Measurements from ENCODE around the gene LAMB2.

The LAMB2 gene

DNA sequence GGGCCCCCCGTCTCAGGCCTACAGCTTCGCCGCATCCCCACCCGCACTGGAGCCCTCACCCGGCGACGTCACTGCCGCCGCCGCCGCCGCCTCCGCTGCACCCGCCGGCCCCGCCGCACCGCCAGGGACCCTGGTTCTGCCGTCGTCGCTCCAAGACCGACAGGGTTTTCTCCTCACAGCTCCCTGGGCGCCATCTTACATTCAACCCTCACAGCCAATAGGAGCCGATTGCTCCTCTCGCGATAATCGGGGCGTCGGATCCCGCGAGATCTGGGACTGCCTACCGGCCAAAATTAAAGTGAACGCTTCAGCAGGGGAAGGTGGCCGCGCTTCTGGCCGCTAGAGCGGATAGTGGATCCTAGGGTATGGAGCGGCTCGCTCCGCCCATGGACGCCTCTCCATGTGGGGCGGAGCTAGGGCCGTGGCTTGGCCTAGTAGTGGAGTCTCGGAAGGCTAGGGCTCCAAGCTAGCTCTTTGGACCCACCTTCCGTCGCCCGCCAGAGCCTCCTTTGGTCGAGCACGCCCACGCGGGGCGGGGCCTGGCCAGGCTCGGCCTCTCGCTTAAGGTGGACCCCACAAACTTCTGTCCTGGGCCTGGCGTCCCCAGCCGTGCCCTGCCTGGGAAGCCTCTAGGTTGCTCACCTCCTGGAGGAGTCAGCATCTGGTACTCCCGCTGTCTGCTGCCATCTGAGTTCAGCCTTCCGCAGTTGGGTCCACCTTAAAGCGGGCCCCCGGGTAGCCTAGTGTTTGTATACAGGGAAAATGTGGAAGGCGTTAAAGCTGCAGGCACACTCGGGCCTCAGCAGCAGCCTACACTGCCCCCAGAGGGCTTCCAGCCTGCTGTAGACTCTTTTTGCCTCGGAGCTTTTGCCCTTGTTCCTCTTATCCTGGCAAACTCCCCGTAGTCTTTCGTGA lies 38.7 kb downstream of the LAMB2 start, which contains the start of gene QRICH1:
Gene QRICH1, minus strand, starts transcription at position 219 of the 915 bp plus-strand sequence. CDS start 17,054 bp downstream, outside the sequence.
- DNase-seq (ENCODE audit: low spot score): peak; percentile 94
- in situ Hi-C loops (cut with MboI; ENCODE audit: low pct_unique_long_range_greater_than_20kb, low sequenced_read_pairs, unreplicated experiment): no loop called here
- TF ChIP-seq CTCF (IDR thresholded peaks at IDR 0.05; ENCODE audit: extremely low read depth, insufficient read depth, missing control alignments): peak; percentile 59

DNA sequence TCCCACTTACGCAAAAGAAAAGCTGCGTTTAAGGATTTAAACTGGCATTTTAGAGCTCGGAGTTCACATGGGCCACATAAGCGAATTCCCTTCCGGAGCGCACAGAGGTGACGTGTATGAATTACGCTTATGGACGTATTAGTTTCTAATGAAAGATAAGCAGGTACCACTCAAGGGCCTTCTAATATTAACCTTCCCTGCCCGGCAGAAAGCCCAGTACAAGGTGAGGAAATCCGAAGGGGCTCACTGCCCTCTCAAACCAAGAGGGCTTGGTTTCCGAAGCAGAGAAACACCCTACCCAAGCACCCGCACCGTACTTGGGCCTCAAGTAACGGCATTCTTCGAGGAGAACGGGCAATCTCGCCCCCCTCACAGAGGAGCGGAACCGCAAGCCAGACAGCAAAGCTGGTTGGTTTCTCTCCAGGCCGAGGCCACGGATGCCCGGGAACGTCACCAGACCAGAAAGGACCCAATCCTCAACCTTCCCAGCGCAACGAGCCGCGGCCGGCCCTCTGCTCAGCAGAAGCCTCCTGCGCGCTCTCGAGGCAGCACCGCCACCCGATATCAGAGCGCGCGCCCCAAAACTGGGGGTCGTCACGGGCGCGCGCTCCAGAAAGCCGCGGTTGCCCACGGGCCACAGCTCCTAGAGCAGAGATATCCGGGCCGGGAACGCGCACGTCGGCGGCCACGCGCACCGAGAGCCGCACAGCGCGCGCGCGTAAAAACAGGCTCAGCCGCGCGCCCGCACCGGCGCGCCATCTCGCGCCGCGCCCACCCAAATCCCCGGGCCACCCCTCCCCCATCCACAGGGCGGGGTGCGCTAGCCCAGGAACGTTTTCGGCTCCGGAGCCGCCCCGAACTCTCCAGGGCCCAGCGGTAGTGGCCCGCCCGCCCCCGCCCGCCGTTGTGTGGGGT lies 39.7 kb downstream of the LAMB2 start:
- peak; percentile 86 for DNase-seq (ENCODE audit: low spot score)
- in situ Hi-C loops (cut with MboI; ENCODE audit: low pct_unique_long_range_greater_than_20kb, low sequenced_read_pairs, unreplicated experiment): no loop called here
- TF ChIP-seq CTCF (IDR thresholded peaks at IDR 0.05; ENCODE audit: extremely low read depth, insufficient read depth, missing control alignments): no peak

- in situ Hi-C loops (cut with MboI; ENCODE audit: low pct_unique_long_range_greater_than_20kb, low sequenced_read_pairs, unreplicated experiment): no loop called here
- no peak for TF ChIP-seq CTCF (IDR thresholded peaks at IDR 0.05; ENCODE audit: extremely low read depth, insufficient read depth, missing control alignments)
- no peak for DNase-seq (ENCODE audit: low spot score)
Measured at GRCh38 chr3:49081429-49081828, 51.4 kb downstream of the LAMB2 start.

DNA sequence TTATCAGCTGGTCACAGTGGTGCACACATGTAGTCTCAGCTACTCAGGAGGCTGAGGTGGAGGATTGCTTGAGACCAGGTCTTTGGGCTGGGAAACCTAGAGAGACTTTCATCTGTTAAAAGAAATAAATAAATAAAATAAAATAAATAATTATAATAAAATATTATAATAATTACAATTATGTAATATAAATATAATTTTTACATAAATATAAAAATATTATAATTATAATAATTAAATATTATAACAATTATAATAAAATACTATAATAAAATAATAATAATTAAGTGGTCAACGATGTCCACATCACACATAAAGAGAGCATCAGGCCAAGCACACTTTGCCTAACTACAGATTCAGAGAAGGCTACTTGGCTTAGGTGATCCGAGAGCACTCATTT lies 53.6 kb downstream of the LAMB2 start:
- TF ChIP-seq CTCF (IDR thresholded peaks at IDR 0.05; ENCODE audit: extremely low read depth, insufficient read depth, missing control alignments): no peak

DNA sequence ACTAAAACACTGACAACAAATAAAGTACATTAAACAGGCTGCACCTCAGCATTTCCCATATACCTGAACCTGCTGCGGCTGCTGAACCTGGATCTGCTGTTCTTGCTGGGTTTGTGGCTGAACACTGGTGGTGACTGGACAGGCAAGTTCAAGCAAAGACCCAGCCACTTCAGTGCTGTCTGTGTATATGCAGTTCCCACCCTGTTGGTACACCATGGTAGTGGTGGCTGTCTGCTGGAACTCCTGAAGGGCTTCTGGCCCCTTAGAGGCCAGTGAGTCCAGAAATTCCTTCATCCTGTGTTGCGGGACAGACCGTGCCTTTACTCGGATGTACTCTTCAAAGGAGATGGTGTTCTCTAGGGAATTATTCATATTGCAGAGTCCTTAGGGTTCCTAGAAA lies 56.2 kb downstream of the LAMB2 start:
- in situ Hi-C loops (cut with MboI; ENCODE audit: low pct_unique_long_range_greater_than_20kb, low sequenced_read_pairs, unreplicated experiment): no loop called here
- TF ChIP-seq CTCF (IDR thresholded peaks at IDR 0.05; ENCODE audit: extremely low read depth, insufficient read depth, missing control alignments): no peak
- no peak for DNase-seq (ENCODE audit: low spot score)

More for the DNA sequence above, 53.6 kb downstream of the LAMB2 start:
- in situ Hi-C loops (cut with MboI; ENCODE audit: low pct_unique_long_range_greater_than_20kb, low sequenced_read_pairs, unreplicated experiment): no loop called here
- no peak for DNase-seq (ENCODE audit: low spot score)

DNA sequence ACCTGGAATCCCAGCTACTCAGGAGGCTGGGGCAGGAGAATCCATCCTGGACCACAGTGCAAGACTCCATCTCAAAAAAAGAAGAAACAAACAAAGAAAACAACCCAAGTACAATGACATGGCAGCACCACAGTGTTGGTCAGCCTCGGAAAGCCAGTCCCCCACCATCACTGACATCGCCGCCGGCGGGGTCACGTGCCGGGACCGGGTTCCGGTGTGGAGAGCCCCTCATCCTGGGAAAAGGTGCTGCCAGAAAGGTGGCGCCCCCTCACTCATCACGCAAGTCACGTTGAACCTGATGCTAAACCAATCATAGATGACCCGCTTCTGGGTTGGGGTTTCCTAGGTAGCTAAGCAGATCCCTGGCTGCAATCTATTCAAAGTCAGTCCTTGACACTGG lies 56.7 kb downstream of the LAMB2 start:
- no peak for TF ChIP-seq CTCF (IDR thresholded peaks at IDR 0.05; ENCODE audit: extremely low read depth, insufficient read depth, missing control alignments)
- in situ Hi-C loops (cut with MboI; ENCODE audit: low pct_unique_long_range_greater_than_20kb, low sequenced_read_pairs, unreplicated experiment): no loop called here
- no peak for DNase-seq (ENCODE audit: low spot score)
